CD4-positive, alpha-beta T cell (primary cell): Measurements from ENCODE around the gene GPR42. TPM values are rescaled to one million over a fixed set of nuclear protein-coding genes. Genes with fewer than 3 reads are reported as not detected.

Experiments
- ATAC-seq: fragments of 200-7000 bp; cut with Tn5 transposase; one replicate; pipeline ENCODE4 v1.10.0; 2022; ENCODE audit warnings: mild to moderate bottlenecking; ENCODE audit not compliant: poor library complexity
- CTCF ChIA-PET: fragments of 350-600 bp; sonication (Branson Sonifier 250); formaldehyde crosslinking; loops from one replicate; lab custom pipeline; 2021; ENCODE audit warnings: antibody characterized with exemption, inconsistent platforms; lab: Charles Lee
- POLR2A ChIA-PET: fragments of 350-600 bp; sonication (Branson Sonifier 250); formaldehyde crosslinking; loops from one replicate; lab custom pipeline; 2021; ENCODE audit warnings: antibody characterized with exemption, inconsistent platforms; lab: Charles Lee
- DNase-seq, 14 experiments: peaks; one replicate each; pipeline ENCODE4 v3.0.0-alpha.2; 2013 to 2020; ENCODE audit warnings: mixed read lengths in 2 of 14
- H3K27ac ChIP-seq, 2 donors: one replicate each; pipeline versions ENCODE4 v1.5.1 to v1.7.0; 2013; ENCODE audit warnings: low read length in 2 of 2, low read depth in 1 of 2, mild to moderate bottlenecking in 1 of 2
- H3K27me3 ChIP-seq, 2 experiments: 1 replicate in 1 of 2; 2 replicates in 1 of 2; pipeline versions ENCODE4 v1.6.1 to v1.7.0; 2013; ENCODE audit warnings: low read length in 2 of 2, control low read depth in 1 of 2, mild to moderate bottlenecking in 1 of 2, moderate library complexity in 1 of 2; ENCODE audit not compliant: insufficient read depth in 2 of 2, control insufficient read depth in 1 of 2
- H3K36me3 ChIP-seq: one replicate; pipeline ENCODE4 v1.6.1; 2013; ENCODE audit warnings: low read length, control low read depth; ENCODE audit not compliant: insufficient read depth
- H3K4me1 ChIP-seq: one replicate; pipeline ENCODE4 v1.6.1; 2013; ENCODE audit warnings: low read length, control low read depth; ENCODE audit not compliant: insufficient read depth
- H3K4me3 ChIP-seq: one replicate; pipeline ENCODE4 v1.5.1; 2013; ENCODE audit warnings: mild to moderate bottlenecking, low read length, moderate library complexity
- H3K9me3 ChIP-seq, 2 experiments: 1 replicate in 1 of 2; 2 replicates in 1 of 2; pipeline versions ENCODE4 v1.6.1 to v1.7.0; 2013; ENCODE audit warnings: low read length in 2 of 2, mild to moderate bottlenecking in 2 of 2, control low read depth in 1 of 2, moderate library complexity in 1 of 2; ENCODE audit not compliant: control insufficient read depth in 1 of 2, insufficient read depth in 1 of 2
- H3K27ac Mint-ChIP-seq: one replicate; pipeline ENCODE4 v1.8.0; 2020; ENCODE audit warnings: mixed read lengths
- H3K27me3 Mint-ChIP-seq: one replicate; pipeline ENCODE4 v1.8.0; 2021; ENCODE audit warnings: mixed read lengths
- H3K36me3 Mint-ChIP-seq: one replicate; pipeline ENCODE4 v1.8.0; 2021; ENCODE audit warnings: low read depth, mixed read lengths
- H3K4me1 Mint-ChIP-seq: one replicate; pipeline ENCODE4 v1.8.0; 2021; ENCODE audit warnings: low read depth, mixed read lengths
- H3K4me3 Mint-ChIP-seq: one replicate; pipeline ENCODE4 v1.8.0; 2020; ENCODE audit warnings: mild to moderate bottlenecking, mixed read lengths
- H3K9me3 Mint-ChIP-seq: one replicate; pipeline ENCODE4 v1.8.0; 2020; ENCODE audit warnings: mixed read lengths
- CTCF ChIP-seq: fragments of 200-600 bp; IDR thresholded peaks from one replicate; pipeline ENCODE4 v1.8.0; 2022; ENCODE audit warnings: antibody characterized with exemption, mild to moderate bottlenecking
- intact Hi-C, 2 experiments: fragments of 100-400 bp; cut with DNase I in 1 of 2; cut with micrococcal nuclease in 1 of 2; formaldehyde crosslinking; loops; one replicate each; pipeline versions ENCODE4 v1.15.1 to v1.9.0; 2023 to 2025; cut with DNase I, micrococcal nuclease
- total RNA-seq, 174 experiments: library from RNA in 2 of 174; stranded (reverse) in 2 of 174; gene quantifications; one replicate each; pipeline ENCODE4 v1.2.3 and lab custom pipeline; 2021 to 2026

Gene GPR42
- total RNA-seq, 2 experiments from 2014 or later: 0.14 TPM; not detected in 1

- no peaks in the 10 kb centered on the region for H3K36me3 Mint-ChIP-seq
- TF ChIP-seq CTCF: no peak
- peaks cover 15% of the 10 kb centered on the region for H3K4me1 Mint-ChIP-seq
These were observed 18.8 kb upstream of the GPR42 start for GRCh38 chr19:35352177-35352447.

GRCh38 chr19:35352448-35353304 is 18.2 kb upstream of the GPR42 start:
- Mint-ChIP-seq H3K36me3 (no peaks in the 10 kb centered on the region), H3K27ac (no peak overlapping the region), H3K4me3 (no peak overlapping the region), H3K9me3 (no peaks in the 10 kb centered on the region), H3K27me3 (peaks cover 5% of the 10 kb centered on the region), H3K4me1 (peaks cover 11% of the 10 kb centered on the region)
- intact Hi-C loops: loop anchor here (1.0 to 5.0 kb wide), 4 partner anchors 106 to 240 kb away; no protein-coding TSS in a partner anchor
- H3K27ac ChIP-seq: no peak overlapping the region
- ChIA-PET CTCF (interaction anchor here (0.6 to 2.1 kb wide), 10 partner anchors 12 to 308 kb away, joined by 3 to 27 read pairs (median 4); no protein-coding TSS in a partner anchor), POLR2A (interaction anchor here (0.7 to 2.3 kb wide), 3 partner anchors 32 to 143 kb away, joined by 3 to 15 read pairs (median 4); no protein-coding TSS in a partner anchor)
- H3K36me3 ChIP-seq: no peaks in the 10 kb centered on the region
- peak; percentile 94 for TF ChIP-seq CTCF
- peak; percentile 94 for ATAC-seq
- H3K27me3 ChIP-seq: no peaks in the 10 kb centered on the region
- H3K4me1 ChIP-seq: peaks cover 16% of the 10 kb centered on the region
- peaks cover 0 to 3% of the 10 kb centered on the region in 2 experiments for H3K9me3 ChIP-seq
- DNase-seq: peak; percentile 48 to 87 (median 57)
- no peak overlapping the region for H3K4me3 ChIP-seq

More at GRCh38 chr19:35352177-35352447, 18.8 kb upstream of the GPR42 start:
- H3K4me1 ChIP-seq: peaks cover 22% of the 10 kb centered on the region
- no peak overlapping the region for H3K4me3 ChIP-seq
- Mint-ChIP-seq H3K27me3 (peaks cover 7% of the 10 kb centered on the region), H3K27ac (no peak overlapping the region), H3K9me3 (no peaks in the 10 kb centered on the region), H3K4me3 (no peak overlapping the region)
- ChIA-PET CTCF (interaction anchor here (1.5 to 2.1 kb wide), 4 partner anchors 19 to 143 kb away, joined by 4 to 27 read pairs (median 12); no protein-coding TSS in a partner anchor), POLR2A (interaction anchor here (0.7 to 2.3 kb wide), 3 partner anchors 33 to 143 kb away, joined by 3 to 15 read pairs (median 4); no protein-coding TSS in a partner anchor)
- H3K36me3 ChIP-seq: no peaks in the 10 kb centered on the region
- intact Hi-C loops: loop anchor here (1.0 to 5.0 kb wide), 4 partner anchors 105 to 240 kb away; no protein-coding TSS in a partner anchor
- no peak overlapping the region for H3K27ac ChIP-seq
- ATAC-seq: no peak
- no peaks in the 10 kb centered on the region for H3K27me3 ChIP-seq
- peaks cover 0 to 3% of the 10 kb centered on the region in 2 experiments for H3K9me3 ChIP-seq
- DNase-seq: no peak

- Mint-ChIP-seq H3K36me3 (no peaks in the 10 kb centered on the region), H3K27me3 (peaks cover 10% of the 10 kb centered on the region), H3K9me3 (no peaks in the 10 kb centered on the region), H3K4me3 (no peak overlapping the region), H3K4me1 (peaks cover 15% of the 10 kb centered on the region), H3K27ac (no peak overlapping the region)
- H3K9me3 ChIP-seq: peaks cover 0 to 3% of the 10 kb centered on the region in 2 experiments
- intact Hi-C loops: loop anchor here in 1 of 2 experiments (2.0 to 5.0 kb wide), 2 partner anchors 107 to 239 kb away; no protein-coding TSS in a partner anchor
- H3K4me3 ChIP-seq: no peak overlapping the region
- H3K27me3 ChIP-seq: no peaks in the 10 kb centered on the region
- no peaks in the 10 kb centered on the region for H3K36me3 ChIP-seq
- H3K27ac ChIP-seq: no peak overlapping the region
- DNase-seq (no peak), ATAC-seq (no peak)
- no peak for TF ChIP-seq CTCF
- POLR2A ChIA-PET: interaction anchor here (2.3 kb wide), 1 partner anchor 109 kb away, joined by 15 read pairs; no protein-coding TSS in a partner anchor
- CTCF ChIA-PET: interaction anchor here (0.9 to 2.1 kb wide), 6 partner anchors 21 to 309 kb away, joined by 3 to 27 read pairs (median 8); no protein-coding TSS in a partner anchor
- peaks cover 13% of the 10 kb centered on the region for H3K4me1 ChIP-seq
These were observed 17.2 kb upstream of the GPR42 start for GRCh38 chr19:35353635-35354034.
